ENCODE data around the gene HHIPL1. TPM values are rescaled to one million over a fixed set of nuclear protein-coding genes. Genes with fewer than 3 reads are reported as not detected.
A peak's percentile ranks its signal among the peaks of the same experiment; 100 is the strongest.

Gene HHIPL1
- total RNA-seq, 1 donor from 2014 or later = 0.86 TPM

- Histone ChIP-seq H3K9ac (ENCODE audit: low read length) (no peak overlapping the region), H2AFZ (ENCODE audit: low read depth, low read length) (no peak overlapping the region), H3K79me2 (ENCODE audit: insufficient read depth, low read length) (no peaks in the 10 kb centered on the region), H3K4me2 (ENCODE audit: low read length) (no peak overlapping the region), H3K27ac (ENCODE audit: low read depth, low read length) (no peak overlapping the region), H4K20me1 (ENCODE audit: insufficient read depth, low read length) (no peaks in the 10 kb centered on the region), H3K27me3 (ENCODE audit: insufficient read depth, low read length) (no peaks in the 10 kb centered on the region), H3K4me3 (ENCODE audit: insufficient read depth, low read depth, low read length) (no peak overlapping the region), H3K4me1 (ENCODE audit: insufficient read depth, low read length) (peaks cover 18% of the 10 kb centered on the region), H3K36me3 (ENCODE audit: insufficient read depth, low read length) (no peaks in the 10 kb centered on the region), H3K9me3 (ENCODE audit: insufficient read depth, low read depth, low read length) (no peaks in the 10 kb centered on the region)
- Mint-ChIP-seq H3K9me3 (ENCODE audit: unreplicated experiment) (peaks cover 9% of the 10 kb centered on the region), H3K36me3 (ENCODE audit: low read depth, unreplicated experiment) (peaks cover 2% of the 10 kb centered on the region), H3K4me1 (ENCODE audit: low read depth, unreplicated experiment) (peaks cover 12% of the 10 kb centered on the region), H3K27me3 (ENCODE audit: low read depth, unreplicated experiment) (peaks cover 24% of the 10 kb centered on the region), H3K27ac (ENCODE audit: unreplicated experiment) (peak overlapping the region; percentile 30), H3K4me3 (ENCODE audit: unreplicated experiment) (no peak overlapping the region)
- TF ChIP-seq, protein P1, sequence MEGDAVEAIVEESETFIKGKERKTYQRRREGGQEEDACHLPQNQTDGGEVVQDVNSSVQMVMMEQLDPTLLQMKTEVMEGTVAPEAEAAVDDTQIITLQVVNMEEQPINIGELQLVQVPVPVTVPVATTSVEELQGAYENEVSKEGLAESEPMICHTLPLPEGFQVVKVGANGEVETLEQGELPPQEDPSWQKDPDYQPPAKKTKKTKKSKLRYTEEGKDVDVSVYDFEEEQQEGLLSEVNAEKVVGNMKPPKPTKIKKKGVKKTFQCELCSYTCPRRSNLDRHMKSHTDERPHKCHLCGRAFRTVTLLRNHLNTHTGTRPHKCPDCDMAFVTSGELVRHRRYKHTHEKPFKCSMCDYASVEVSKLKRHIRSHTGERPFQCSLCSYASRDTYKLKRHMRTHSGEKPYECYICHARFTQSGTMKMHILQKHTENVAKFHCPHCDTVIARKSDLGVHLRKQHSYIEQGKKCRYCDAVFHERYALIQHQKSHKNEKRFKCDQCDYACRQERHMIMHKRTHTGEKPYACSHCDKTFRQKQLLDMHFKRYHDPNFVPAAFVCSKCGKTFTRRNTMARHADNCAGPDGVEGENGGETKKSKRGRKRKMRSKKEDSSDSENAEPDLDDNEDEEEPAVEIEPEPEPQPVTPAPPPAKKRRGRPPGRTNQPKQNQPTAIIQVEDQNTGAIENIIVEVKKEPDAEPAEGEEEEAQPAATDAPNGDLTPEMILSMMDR (IDR thresholded peaks at IDR 0.05; ENCODE audit: insufficient read depth, low read depth, low read length) = no peak
- DNase-seq (ENCODE audit: low read depth) (peak; percentile 37), FAIRE-seq (no peak)
Measured at GRCh38 chr14:99648027-99648784, 3.3 kb downstream of the HHIPL1 start.

- Mint-ChIP-seq H3K9me3 (ENCODE audit: unreplicated experiment) (peaks cover 9% of the 10 kb centered on the region), H3K4me1 (ENCODE audit: low read depth, unreplicated experiment) (peaks cover 12% of the 10 kb centered on the region), H3K4me3 (ENCODE audit: unreplicated experiment) (no peak overlapping the region), H3K36me3 (ENCODE audit: low read depth, unreplicated experiment) (peaks cover 2% of the 10 kb centered on the region), H3K27ac (ENCODE audit: unreplicated experiment) (no peak overlapping the region), H3K27me3 (ENCODE audit: low read depth, unreplicated experiment) (peaks cover 19% of the 10 kb centered on the region)
- Histone ChIP-seq H3K27me3 (ENCODE audit: insufficient read depth, low read length) (no peaks in the 10 kb centered on the region), H2AFZ (ENCODE audit: low read depth, low read length) (no peak overlapping the region), H4K20me1 (ENCODE audit: insufficient read depth, low read length) (no peaks in the 10 kb centered on the region), H3K9ac (ENCODE audit: low read length) (no peak overlapping the region), H3K4me1 (ENCODE audit: insufficient read depth, low read length) (peaks cover 18% of the 10 kb centered on the region), H3K9me3 (ENCODE audit: insufficient read depth, low read depth, low read length) (no peaks in the 10 kb centered on the region), H3K4me3 (ENCODE audit: insufficient read depth, low read depth, low read length) (no peak overlapping the region), H3K4me2 (ENCODE audit: low read length) (no peak overlapping the region), H3K79me2 (ENCODE audit: insufficient read depth, low read length) (no peaks in the 10 kb centered on the region), H3K27ac (ENCODE audit: low read depth, low read length) (peak overlapping the region; percentile 40), H3K36me3 (ENCODE audit: insufficient read depth, low read length) (no peaks in the 10 kb centered on the region)
- DNase-seq (ENCODE audit: low read depth) = peak; percentile 81
- FAIRE-seq = peak; percentile 17
- TF ChIP-seq, protein P1 (IDR thresholded peaks at IDR 0.05; ENCODE audit: insufficient read depth, low read depth, low read length) = no peak
- no peak for TF ChIP-seq EZH2 (IDR thresholded peaks at IDR 0.05; ENCODE audit: insufficient read depth, low read length)
Measured at GRCh38 chr14:99649219-99649618, 4.3 kb downstream of the HHIPL1 start.

- no peaks in the 10 kb centered on the region for H4K20me1 ChIP-seq (ENCODE audit: insufficient read depth, low read length)
- FAIRE-seq (no peak), DNase-seq (ENCODE audit: low read depth) (no peak)
- no peak overlapping the region for H3K4me3 Mint-ChIP-seq (ENCODE audit: unreplicated experiment)
- H3K27ac Mint-ChIP-seq (ENCODE audit: unreplicated experiment) = no peak overlapping the region
- H3K79me2 ChIP-seq (ENCODE audit: insufficient read depth, low read length) = no peaks in the 10 kb centered on the region
- no peak overlapping the region for H2AFZ ChIP-seq (ENCODE audit: low read depth, low read length)
- H3K4me3 ChIP-seq (ENCODE audit: insufficient read depth, low read depth, low read length) = no peak overlapping the region
- no peak for TF ChIP-seq EZH2 (IDR thresholded peaks at IDR 0.05; ENCODE audit: insufficient read depth, low read length)
- TF ChIP-seq, protein P1 (IDR thresholded peaks at IDR 0.05; ENCODE audit: insufficient read depth, low read depth, low read length) = no peak
- H3K27me3 ChIP-seq (ENCODE audit: insufficient read depth, low read length) = no peaks in the 10 kb centered on the region
- peaks cover 12% of the 10 kb centered on the region for H3K4me1 Mint-ChIP-seq (ENCODE audit: low read depth, unreplicated experiment)
- no peaks in the 10 kb centered on the region for H3K9me3 ChIP-seq (ENCODE audit: insufficient read depth, low read depth, low read length)
- peaks cover 18% of the 10 kb centered on the region for H3K27me3 Mint-ChIP-seq (ENCODE audit: low read depth, unreplicated experiment)
- peaks cover 18% of the 10 kb centered on the region for H3K4me1 ChIP-seq (ENCODE audit: insufficient read depth, low read length)
- H3K9ac ChIP-seq (ENCODE audit: low read length) = no peak overlapping the region
- no peak overlapping the region for H3K27ac ChIP-seq (ENCODE audit: low read depth, low read length)
- peaks cover 9% of the 10 kb centered on the region for H3K9me3 Mint-ChIP-seq (ENCODE audit: unreplicated experiment)
- no peaks in the 10 kb centered on the region for H3K36me3 ChIP-seq (ENCODE audit: insufficient read depth, low read length)
- H3K36me3 Mint-ChIP-seq (ENCODE audit: low read depth, unreplicated experiment) = peaks cover 2% of the 10 kb centered on the region
- H3K4me2 ChIP-seq (ENCODE audit: low read length) = no peak overlapping the region
Measured at GRCh38 chr14:99649643-99650042, 4.7 kb downstream of the HHIPL1 start.
